DOHH2 (cell line): ENCODE data around the gene SLC8A3.
A peak's percentile ranks its signal among the peaks of the same experiment; 100 is the strongest.

Experiments
- H3F3A ChIP-seq: fragments of 200-600 bp; sonication (generic), shearing (Covaris generic); 2 replicates; pipeline ENCODE4 v1.6.0; 2016; ENCODE audit warnings: antibody characterized with exemption, mild to moderate bottlenecking; ENCODE audit not compliant: control insufficient read depth, insufficient read depth
- H3K27ac ChIP-seq: fragments of 200-600 bp; sonication (generic); 2 replicates; pipeline ENCODE4 v1.5.1; 2014; ENCODE audit warnings: low read depth, mild to moderate bottlenecking, low read length, moderate library complexity
- H3K27me3 ChIP-seq: fragments of 200-600 bp; sonication (generic); 2 replicates; pipeline ENCODE4 v1.6.1; 2014; ENCODE audit warnings: mild to moderate bottlenecking, low read length, mixed read lengths; ENCODE audit not compliant: control insufficient read depth
- H3K36me3 ChIP-seq: fragments of 200-600 bp; sonication (generic); 2 replicates; pipeline ENCODE4 v1.6.1; 2014; ENCODE audit warnings: mild to moderate bottlenecking, low read length, moderate library complexity, mixed read lengths; ENCODE audit not compliant: control insufficient read depth
- H3K4me1 ChIP-seq: fragments of 200-600 bp; sonication (generic); 2 replicates; pipeline ENCODE4 v1.6.1; 2014; ENCODE audit warnings: mild to moderate bottlenecking, low read length, mixed read lengths; ENCODE audit not compliant: control insufficient read depth
- H3K4me2 ChIP-seq: fragments of 200-600 bp; sonication (generic); 2 replicates; pipeline ENCODE4 v1.6.0; 2014; ENCODE audit warnings: mild to moderate bottlenecking, low read length, moderate library complexity
- H3K4me3 ChIP-seq: fragments of 200-600 bp; sonication (generic); 2 replicates; pipeline ENCODE4 v1.5.1; 2014; ENCODE audit warnings: mild to moderate bottlenecking, low read length, mixed read lengths
- H3K79me2 ChIP-seq: fragments of 200-600 bp; sonication (generic); 2 replicates; pipeline ENCODE4 v1.6.1; 2014; ENCODE audit warnings: mild to moderate bottlenecking, low read length, mixed read lengths; ENCODE audit not compliant: control insufficient read depth
- H3K9me2 ChIP-seq: fragments of 200-600 bp; sonication (generic); replicated peaks from 2 replicates; pipeline ENCODE4 v1.6.1; 2014; ENCODE audit warnings: mild to moderate bottlenecking, low read length, mixed read lengths; ENCODE audit not compliant: control insufficient read depth
- H3K9me3 ChIP-seq: fragments of 200-600 bp; sonication (generic); 2 replicates; pipeline ENCODE4 v1.6.1; 2014; ENCODE audit warnings: antibody characterized with exemption, low read length, mixed read lengths; ENCODE audit not compliant: control insufficient read depth, insufficient read depth
- H4K20me1 ChIP-seq: fragments of 200-600 bp; sonication (generic); 2 replicates; pipeline ENCODE4 v1.6.0; 2014; ENCODE audit warnings: low read depth, mild to moderate bottlenecking, antibody characterized with exemption, low read length, moderate library complexity; ENCODE audit not compliant: control insufficient read depth, insufficient read depth
- CTCF ChIP-seq: fragments of 200-600 bp; sonication (generic); IDR thresholded peaks from one replicate; pipeline ENCODE4 v1.5.1; 2014; ENCODE audit warnings: antibody characterized with exemption, mild to moderate bottlenecking, low read depth, low read length; ENCODE audit not compliant: poor library complexity, severe bottlenecking
- EZH2phosphoT487 ChIP-seq: fragments of 200-600 bp; sonication (generic); IDR thresholded peaks from 2 replicates; pipeline ENCODE4 v1.6.1; 2017; ENCODE audit warnings: borderline replicate concordance, mild to moderate bottlenecking, antibody characterized with exemption, low read length, moderate library complexity, mixed read lengths

SLC8A3 gene

GRCh38 chr14:70203686-70204085 lies 14.9 kb upstream of the SLC8A3 start:
- Histone ChIP-seq H3K79me2 (no peaks in the 10 kb centered on the region), H3K4me3 (no peak overlapping the region), H4K20me1 (no peaks in the 10 kb centered on the region), H3K27ac (no peak overlapping the region), H3K36me3 (no peaks in the 10 kb centered on the region), H3K4me2 (no peak overlapping the region), H3K4me1 (no peaks in the 10 kb centered on the region), H3K9me3 (no peaks in the 10 kb centered on the region), H3K27me3 (no peaks in the 10 kb centered on the region), H3K9me2 (no peaks in the 10 kb centered on the region), H3F3A (no peaks in the 10 kb centered on the region)
- TF ChIP-seq EZH2phosphoT487 (no peak), CTCF (no peak)

- no peak overlapping the region for H3K4me3 ChIP-seq
Measured at GRCh38 chr14:70201994-70202393, 13.2 kb upstream of the SLC8A3 start.

GRCh38 chr14:70193396-70193795 lies 4.6 kb upstream of the SLC8A3 start:
- no peaks in the 10 kb centered on the region for H3K4me1 ChIP-seq
- no peak overlapping the region for H3K4me3 ChIP-seq
- peaks cover 26% of the 10 kb centered on the region for H3K27me3 ChIP-seq
- no peaks in the 10 kb centered on the region for H3K9me3 ChIP-seq
- H3K27ac ChIP-seq, result no peak overlapping the region
- H3K79me2 ChIP-seq, result no peaks in the 10 kb centered on the region
- H3K9me2 ChIP-seq, result no peaks in the 10 kb centered on the region
- H3F3A ChIP-seq, result no peaks in the 10 kb centered on the region
- no peak for TF ChIP-seq EZH2phosphoT487
- no peak for TF ChIP-seq CTCF
- no peak overlapping the region for H3K4me2 ChIP-seq
- H4K20me1 ChIP-seq, result no peaks in the 10 kb centered on the region
- H3K36me3 ChIP-seq, result no peaks in the 10 kb centered on the region

More at GRCh38 chr14:70201994-70202393, 13.2 kb upstream of the SLC8A3 start:
- Histone ChIP-seq H3F3A (no peaks in the 10 kb centered on the region), H3K27me3 (no peaks in the 10 kb centered on the region), H3K9me2 (no peaks in the 10 kb centered on the region), H3K4me1 (no peaks in the 10 kb centered on the region), H3K9me3 (no peaks in the 10 kb centered on the region), H3K79me2 (no peaks in the 10 kb centered on the region), H3K4me2 (no peak overlapping the region), H3K27ac (no peak overlapping the region), H3K36me3 (no peaks in the 10 kb centered on the region), H4K20me1 (no peaks in the 10 kb centered on the region)
- TF ChIP-seq CTCF (no peak), EZH2phosphoT487 (no peak)

GRCh38 chr14:70192915-70193314 lies 4.2 kb upstream of the SLC8A3 start:
- TF ChIP-seq EZH2phosphoT487 (no peak), CTCF (peak; percentile 19)
- peaks cover 31% of the 10 kb centered on the region for H3K27me3 ChIP-seq

More at GRCh38 chr14:70192915-70193314, 4.2 kb upstream of the SLC8A3 start:
- H4K20me1 ChIP-seq, result no peaks in the 10 kb centered on the region
- no peaks in the 10 kb centered on the region for H3F3A ChIP-seq
- no peak overlapping the region for H3K4me3 ChIP-seq
- H3K4me1 ChIP-seq, result peaks cover 2% of the 10 kb centered on the region; the same call in 1 of the 2 replicates
- no peaks in the 10 kb centered on the region for H3K9me2 ChIP-seq
- no peaks in the 10 kb centered on the region for H3K9me3 ChIP-seq
- H3K27ac ChIP-seq, result no peak overlapping the region
- H3K4me2 ChIP-seq, result no peak overlapping the region
- H3K79me2 ChIP-seq, result no peaks in the 10 kb centered on the region
- no peaks in the 10 kb centered on the region for H3K36me3 ChIP-seq
